HUES6 (cell line): Measurements from ENCODE around the gene U2AF1L4.
A peak's percentile ranks its signal among the peaks of the same experiment; 100 is the strongest.

Experiments
- H3K27ac ChIP-seq: 2 replicates; pipeline ENCODE4 v1.7.0; 2013; ENCODE audit warnings: low read depth, mild to moderate bottlenecking, low read length, inconsistent platforms
- H3K27me3 ChIP-seq: 2 replicates; pipeline ENCODE4 v1.6.1; 2013; ENCODE audit warnings: low read length; ENCODE audit not compliant: control insufficient read depth, insufficient read depth
- H3K36me3 ChIP-seq: 2 replicates; pipeline ENCODE4 v1.6.1; 2013; ENCODE audit warnings: low read length; ENCODE audit not compliant: control insufficient read depth, insufficient read depth
- H3K4me1 ChIP-seq: 2 replicates; pipeline ENCODE4 v1.6.1; 2013; ENCODE audit warnings: low read length; ENCODE audit not compliant: control insufficient read depth, insufficient read depth
- H3K4me3 ChIP-seq: 2 replicates; pipeline ENCODE4 v1.5.1; 2013; ENCODE audit warnings: low read depth, low read length
- H3K9ac ChIP-seq: one replicate; pipeline ENCODE4 v1.6.1; 2013; ENCODE audit warnings: mild to moderate bottlenecking, low read length
- H3K9me3 ChIP-seq: 2 replicates; pipeline ENCODE4 v1.6.1; 2013; ENCODE audit warnings: low read depth, low read length; ENCODE audit not compliant: control insufficient read depth, insufficient read depth

Gene U2AF1L4

DNA sequence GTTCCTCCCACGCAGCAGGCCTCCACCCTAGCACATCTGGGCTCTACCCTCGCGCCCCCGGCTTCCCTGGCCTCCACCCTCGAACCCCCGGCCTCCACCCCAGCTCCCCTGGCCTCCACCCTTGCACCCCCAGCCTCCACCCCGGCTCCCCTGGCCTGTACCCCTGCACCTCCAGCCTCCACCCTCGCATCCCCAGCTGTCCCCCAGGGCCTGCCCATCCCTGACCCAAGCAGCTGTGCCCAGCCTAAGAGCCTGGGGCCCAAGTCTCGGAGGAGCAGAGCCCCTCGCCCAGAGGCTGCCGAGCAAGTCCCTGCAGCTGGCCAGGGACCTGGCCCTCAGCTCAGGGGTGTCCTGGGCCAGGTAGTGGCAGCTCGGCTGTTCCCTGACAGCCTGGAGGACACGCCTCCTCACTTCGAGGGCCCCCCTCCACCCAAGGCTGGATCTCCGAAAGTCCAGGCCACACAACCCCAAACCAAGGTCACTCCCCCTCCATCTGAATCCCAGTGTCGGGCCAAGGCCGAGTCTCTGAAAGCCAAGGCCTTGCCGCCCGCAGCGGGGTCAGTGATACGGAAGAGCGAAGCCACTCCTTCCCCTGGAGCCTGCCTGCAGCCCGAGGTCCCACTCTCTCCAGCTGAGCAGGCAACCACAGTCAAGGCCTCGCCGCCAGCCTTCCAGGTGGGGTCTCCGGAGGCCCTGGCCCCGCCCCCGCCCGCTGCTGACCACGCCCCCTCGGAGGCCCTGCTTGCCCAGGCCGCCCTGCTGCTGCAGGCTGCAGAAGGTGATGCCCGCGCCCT lies 22.3 kb upstream of the U2AF1L4 start:
- Histone ChIP-seq H3K9ac (no peak overlapping the region), H3K9me3 (no peaks in the 10 kb centered on the region), H3K36me3 (peaks cover 28% of the 10 kb centered on the region), H3K4me3 (peak overlapping the region; percentile 34), H3K4me1 (peaks cover 8% of the 10 kb centered on the region), H3K27me3 (no peaks in the 10 kb centered on the region), H3K27ac (no peak overlapping the region)

GRCh38 chr19:35766571-35767104 lies 21.4 kb upstream of the U2AF1L4 start:
- peaks cover 36% of the 10 kb centered on the region for H3K36me3 ChIP-seq
- H3K27ac ChIP-seq, result no peak overlapping the region
- H3K9me3 ChIP-seq, result no peaks in the 10 kb centered on the region
- H3K9ac ChIP-seq, result no peak overlapping the region
- H3K4me1 ChIP-seq, result peaks cover 8% of the 10 kb centered on the region
- no peaks in the 10 kb centered on the region for H3K27me3 ChIP-seq
- H3K4me3 ChIP-seq, result no peak overlapping the region

DNA sequence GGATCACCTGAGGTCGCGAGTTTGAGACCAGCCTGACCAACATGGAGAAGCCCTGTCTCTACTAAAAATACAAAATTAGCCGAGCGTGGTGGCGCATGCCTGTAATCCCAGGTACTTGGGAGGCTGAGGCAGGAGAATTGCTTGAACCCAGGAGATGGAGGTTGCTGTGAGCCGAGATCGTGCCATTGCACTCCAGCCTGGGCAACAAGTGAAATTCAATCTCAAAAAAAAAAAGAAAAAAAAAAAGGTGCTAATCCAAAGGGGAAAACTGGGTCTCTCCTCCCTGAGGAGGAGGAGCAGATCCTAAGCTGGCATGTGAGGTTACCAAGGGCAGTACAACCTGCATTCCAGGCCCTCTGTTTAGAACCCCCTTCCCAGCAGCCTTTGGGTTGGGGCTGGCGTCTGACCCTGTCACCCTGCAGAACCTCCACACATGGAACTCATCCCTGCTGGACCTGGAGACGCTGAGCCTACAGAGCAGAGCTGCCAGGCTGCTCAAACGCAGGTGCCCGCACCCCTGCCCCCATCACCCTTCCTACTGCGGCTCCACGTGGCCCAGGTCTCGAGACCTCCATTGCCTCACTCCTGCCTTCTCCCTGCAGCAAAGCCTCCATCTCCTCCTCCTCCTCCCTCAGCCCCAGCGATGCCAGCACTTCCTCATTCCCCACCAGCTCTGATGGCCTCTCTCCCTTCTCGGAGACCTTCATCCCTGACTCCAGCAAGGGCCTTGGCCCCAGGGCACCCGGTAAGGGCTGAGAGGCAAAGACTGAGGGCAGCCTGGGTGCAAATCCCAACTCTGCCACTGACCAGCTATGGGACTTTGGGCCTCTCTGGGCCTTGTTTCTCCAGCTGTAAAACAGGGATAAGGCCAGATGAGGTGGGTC lies 19.5 kb upstream of the U2AF1L4 start:
- Histone ChIP-seq H3K4me3 (no peak overlapping the region), H3K27ac (no peak overlapping the region), H3K9ac (no peak overlapping the region), H3K36me3 (peaks cover 50% of the 10 kb centered on the region), H3K4me1 (peaks cover 8% of the 10 kb centered on the region), H3K9me3 (no peaks in the 10 kb centered on the region), H3K27me3 (no peaks in the 10 kb centered on the region)

GRCh38 chr19:35760711-35761349 lies 15.6 kb upstream of the U2AF1L4 start:
- Histone ChIP-seq H3K27ac (no peak overlapping the region), H3K4me3 (no peak overlapping the region), H3K27me3 (peaks cover 4% of the 10 kb centered on the region; the same call in 1 of the 2 replicates), H3K9ac (no peak overlapping the region), H3K36me3 (peaks cover 42% of the 10 kb centered on the region), H3K9me3 (no peaks in the 10 kb centered on the region), H3K4me1 (peaks cover 9% of the 10 kb centered on the region)

DNA sequence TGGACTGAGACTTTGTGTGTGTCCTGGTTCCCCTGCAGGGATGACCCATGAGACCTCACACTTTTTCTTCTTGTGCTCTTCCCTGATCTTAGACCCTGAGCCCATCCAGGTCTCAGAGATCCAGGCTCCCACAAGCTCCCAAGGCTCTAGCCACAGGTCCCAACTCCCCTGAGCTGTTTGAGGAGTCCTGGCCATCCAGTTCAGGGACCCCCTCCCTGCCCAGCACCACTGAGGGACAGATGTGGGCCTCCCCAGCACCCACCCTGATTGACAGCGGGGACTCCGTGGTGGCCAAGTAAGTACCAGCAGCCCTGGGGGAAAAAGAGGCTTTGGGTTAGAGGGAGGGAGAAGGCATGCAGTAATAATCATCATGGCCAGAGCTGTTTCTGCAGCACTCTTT lies 14.5 kb upstream of the U2AF1L4 start:
- no peak overlapping the region for H3K9ac ChIP-seq
- H3K9me3 ChIP-seq, result no peaks in the 10 kb centered on the region
- H3K27ac ChIP-seq, result no peak overlapping the region
- peaks cover 11% of the 10 kb centered on the region for H3K4me1 ChIP-seq
- no peak overlapping the region for H3K4me3 ChIP-seq
- H3K27me3 ChIP-seq, result peaks cover 11% of the 10 kb centered on the region; the same call in 1 of the 2 replicates
- peaks cover 32% of the 10 kb centered on the region for H3K36me3 ChIP-seq

- Histone ChIP-seq H3K9me3 (no peaks in the 10 kb centered on the region), H3K4me3 (peak within 1 kb of the TSS; percentile 95), H3K4me1 (peaks cover 11% of the 10 kb centered on the region), H3K27ac (peak within 1 kb of the TSS; percentile 88; the same call in 1 of the 2 replicates), H3K36me3 (peaks cover 30% of the 10 kb centered on the region), H3K9ac (peak within 1 kb of the TSS; percentile 90), H3K27me3 (peaks cover 11% of the 10 kb centered on the region; the same call in 1 of the 2 replicates)
Measured at GRCh38 chr19:35757749-35758608, 12.8 kb upstream of the U2AF1L4 start, which contains the start of gene PROSER3. PROSER3 (plus strand) TSS chr19:35758176; CDS start chr19:35758216, 40 bp downstream.

GRCh38 chr19:35757231-35757748 lies 12.1 kb upstream of the U2AF1L4 start:
- Histone ChIP-seq H3K36me3 (peaks cover 33% of the 10 kb centered on the region), H3K4me1 (peaks cover 11% of the 10 kb centered on the region), H3K4me3 (peak overlapping the region; percentile 95), H3K27ac (peak overlapping the region; percentile 67; the same call in 1 of the 2 replicates), H3K27me3 (peaks cover 11% of the 10 kb centered on the region; the same call in 1 of the 2 replicates), H3K9me3 (no peaks in the 10 kb centered on the region), H3K9ac (peak overlapping the region; percentile 55)

DNA sequence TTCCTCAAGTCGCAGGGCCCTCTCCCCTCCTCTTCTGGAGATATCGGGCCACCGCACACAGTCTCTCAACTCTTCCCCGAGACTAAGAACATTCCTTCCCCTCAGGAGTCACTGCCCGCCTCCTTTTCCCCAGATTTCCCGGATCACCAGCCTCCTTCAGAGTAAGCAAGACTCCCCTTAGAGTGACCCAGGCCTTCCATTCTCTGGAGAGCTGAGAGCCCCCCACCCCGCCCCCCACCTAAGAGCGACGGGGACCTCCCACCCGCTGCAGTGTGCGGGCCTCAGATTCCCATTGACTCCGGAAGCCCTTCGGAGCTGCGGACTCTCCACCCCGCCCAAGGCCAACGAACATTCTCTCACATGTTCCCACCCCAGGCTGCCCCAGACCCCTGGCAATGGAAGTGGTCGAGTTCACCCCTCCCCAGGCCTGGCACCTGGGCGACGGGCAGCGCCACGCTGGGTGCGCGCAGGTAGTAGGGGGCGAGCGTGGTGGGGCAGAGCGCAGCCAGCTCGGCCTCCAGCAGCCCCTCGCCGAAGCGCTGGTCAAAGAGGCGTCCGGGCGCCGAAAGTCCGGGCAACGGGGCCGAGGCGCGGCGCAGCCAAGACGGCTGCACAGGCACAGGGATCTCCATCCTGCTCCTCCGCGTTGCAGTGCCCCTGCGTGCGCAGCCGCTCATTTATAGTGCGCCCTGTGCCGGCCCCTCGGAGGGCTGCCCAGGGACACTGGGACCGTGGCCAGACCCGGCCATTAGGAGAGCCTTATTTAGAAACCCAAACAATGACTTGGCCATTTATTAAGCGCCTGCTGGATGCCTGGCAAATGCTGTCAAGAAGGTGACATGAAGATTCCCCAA lies 11.4 kb upstream of the U2AF1L4 start, which contains the start of gene HSPB6:
TSS of gene HSPB6 (minus strand) at position 653 of the 854 bp plus-strand sequence. CDS start at position 632, 21 bp downstream.
- peak within 1 kb of the TSS; percentile 95 for H3K4me3 ChIP-seq
- H3K9me3 ChIP-seq, result no peaks in the 10 kb centered on the region
- H3K9ac ChIP-seq, result peak within 1 kb of the TSS; percentile 55
- peaks cover 29% of the 10 kb centered on the region for H3K36me3 ChIP-seq
- peak within 1 kb of the TSS; percentile 67; the same call in 1 of the 2 replicates for H3K27ac ChIP-seq
- peaks cover 11% of the 10 kb centered on the region for H3K4me1 ChIP-seq
- H3K27me3 ChIP-seq, result peaks cover 11% of the 10 kb centered on the region; the same call in 1 of the 2 replicates
